ENCODE measurements around the gene SMAD5.
A peak's percentile ranks its signal among the peaks of the same experiment; 100 is the strongest.

The SMAD5 gene

GRCh38 chr5:136194576-136194975, 61.9 kb downstream of the SMAD5 start:
- DNase-seq (ENCODE audit: low read depth, low spot score), result no peak

- no peak for DNase-seq (ENCODE audit: low read depth, low spot score)
These were observed 63.6 kb downstream of the SMAD5 start for GRCh38 chr5:136195971-136196820.

- no peak for DNase-seq (ENCODE audit: low read depth, low spot score)
These were observed 65.0 kb downstream of the SMAD5 start for GRCh38 chr5:136197462-136198142.

- no peak for DNase-seq (ENCODE audit: low read depth, low spot score)
These were observed 65.8 kb downstream of the SMAD5 start for GRCh38 chr5:136198453-136198852.

- no peak for DNase-seq (ENCODE audit: low read depth, low spot score)
These were observed 66.8 kb downstream of the SMAD5 start for GRCh38 chr5:136199408-136199807.

- DNase-seq (ENCODE audit: low read depth, low spot score), result no peak
These were observed 67.5 kb downstream of the SMAD5 start for GRCh38 chr5:136200130-136200529.

GRCh38 chr5:136200761-136201160, 68.1 kb downstream of the SMAD5 start:
- DNase-seq (ENCODE audit: low read depth, low spot score), result no peak

GRCh38 chr5:136201870-136202269, 69.2 kb downstream of the SMAD5 start:
- DNase-seq (ENCODE audit: low read depth, low spot score), result no peak

GRCh38 chr5:136202469-136203205, 70.0 kb downstream of the SMAD5 start:
- DNase-seq (ENCODE audit: low read depth, low spot score), result peak; percentile 49

- DNase-seq (ENCODE audit: low read depth, low spot score), result no peak
These were observed 70.8 kb downstream of the SMAD5 start for GRCh38 chr5:136203303-136203922.

GRCh38 chr5:136205061-136205702, 72.5 kb downstream of the SMAD5 start:
- peak; percentile 83 for DNase-seq (ENCODE audit: low read depth, low spot score)

GRCh38 chr5:136205941-136206340, 73.3 kb downstream of the SMAD5 start:
- DNase-seq (ENCODE audit: low read depth, low spot score), result no peak

GRCh38 chr5:136206361-136206760, 73.7 kb downstream of the SMAD5 start:
- DNase-seq (ENCODE audit: low read depth, low spot score), result no peak

- no peak for DNase-seq (ENCODE audit: low read depth, low spot score)
These were observed 75.0 kb downstream of the SMAD5 start for GRCh38 chr5:136207631-136208030.

- DNase-seq (ENCODE audit: low read depth, low spot score), result no peak
These were observed 76.3 kb downstream of the SMAD5 start for GRCh38 chr5:136208916-136209315.

GRCh38 chr5:136209346-136209910, 76.8 kb downstream of the SMAD5 start:
- DNase-seq (ENCODE audit: low read depth, low spot score), result no peak

GRCh38 chr5:136210259-136210658, 77.6 kb downstream of the SMAD5 start:
- peak; percentile 34 for DNase-seq (ENCODE audit: low read depth, low spot score)

GRCh38 chr5:136211282-136212040, 78.8 kb downstream of the SMAD5 start:
- DNase-seq (ENCODE audit: low read depth, low spot score), result no peak

GRCh38 chr5:136212252-136212721, 79.6 kb downstream of the SMAD5 start:
- DNase-seq (ENCODE audit: low read depth, low spot score), result peak; percentile 68

GRCh38 chr5:136213919-136214493, 81.4 kb downstream of the SMAD5 start:
- no peak for DNase-seq (ENCODE audit: low read depth, low spot score)

All from astrocyte of the hippocampus (primary cell).